Naive thymus-derived CD4-positive, alpha-beta T cell (primary cell): ENCODE data around the gene TMBIM4. TPM values are rescaled to one million over a fixed set of nuclear protein-coding genes. Genes with fewer than 3 reads are reported as not detected.

Experiments used
- ATAC-seq: fragments of 150-1000 bp; cut with Tn5 transposase; 2 replicates; pipeline ENCODE4 v1.10.0; 2021; ENCODE audit warnings: mild to moderate bottlenecking, moderate library complexity
- CTCF ChIA-PET: fragments of 350-600 bp; sonication (Branson Sonifier 250); formaldehyde crosslinking; loops from one replicate; lab custom pipeline; 2021; ENCODE audit warnings: antibody characterized with exemption; lab: Charles Lee
- POLR2A ChIA-PET: fragments of 350-600 bp; sonication (Branson Sonifier 250); formaldehyde crosslinking; loops from one replicate; lab custom pipeline; 2021; ENCODE audit warnings: antibody characterized with exemption, inconsistent platforms; lab: Charles Lee
- DNase-seq, 9 donors: peaks; one replicate each; pipeline versions ENCODE4 v3.0.0 to v3.0.0-alpha.2; 2020 to 2022; ENCODE audit warnings: mixed read lengths in 1 of 9
- H3K27ac ChIP-seq: one replicate; pipeline ENCODE4 v1.7.0; 2013; ENCODE audit warnings: mild to moderate bottlenecking, low read depth, low read length, moderate library complexity
- H3K27me3 ChIP-seq, 2 donors: one replicate each; pipeline ENCODE4 v1.7.0; 2013; ENCODE audit warnings: low read length in 2 of 2, mild to moderate bottlenecking in 2 of 2, moderate library complexity in 2 of 2; ENCODE audit not compliant: control insufficient read depth in 2 of 2, insufficient read depth in 2 of 2
- H3K36me3 ChIP-seq, 3 experiments: 1 replicate in 2 of 3; 2 replicates in 1 of 3; pipeline ENCODE4 v1.7.0; 2013; ENCODE audit warnings: low read length in 3 of 3, mild to moderate bottlenecking in 3 of 3, moderate library complexity in 1 of 3; ENCODE audit not compliant: insufficient read depth in 3 of 3, control insufficient read depth in 2 of 3
- H3K4me1 ChIP-seq, 2 donors: one replicate each; pipeline ENCODE4 v1.7.0; 2013; ENCODE audit warnings: low read length in 2 of 2, mild to moderate bottlenecking in 2 of 2, moderate library complexity in 1 of 2; ENCODE audit not compliant: control insufficient read depth in 2 of 2, insufficient read depth in 2 of 2
- H3K4me3 ChIP-seq: 2 replicates; pipeline ENCODE4 v1.7.0; 2013; ENCODE audit warnings: mild to moderate bottlenecking, low read length
- H3K9me3 ChIP-seq, 3 experiments: 1 replicate in 2 of 3; 2 replicates in 1 of 3; pipeline ENCODE4 v1.7.0; 2013; ENCODE audit warnings: low read length in 3 of 3; ENCODE audit not compliant: control insufficient read depth in 2 of 3
- H3K27ac Mint-ChIP-seq, 9 donors: one replicate each; pipeline ENCODE4 v1.8.0; 2020 to 2022; ENCODE audit warnings: mixed read lengths in 9 of 9, mild to moderate bottlenecking in 8 of 9, moderate library complexity in 5 of 9, inconsistent platforms in 2 of 9
- H3K27me3 Mint-ChIP-seq, 5 donors: one replicate each; pipeline ENCODE4 v1.8.0; 2021 to 2022; ENCODE audit warnings: mixed read lengths in 5 of 5, mild to moderate bottlenecking in 1 of 5
- H3K36me3 Mint-ChIP-seq, 5 donors: one replicate each; pipeline ENCODE4 v1.8.0; 2020 to 2022; ENCODE audit warnings: mixed read lengths in 5 of 5, mild to moderate bottlenecking in 3 of 5, inconsistent platforms in 1 of 5
- H3K4me1 Mint-ChIP-seq, 7 donors: one replicate each; pipeline ENCODE4 v1.8.0; 2020 to 2022; ENCODE audit warnings: mixed read lengths in 7 of 7, mild to moderate bottlenecking in 3 of 7, inconsistent platforms in 1 of 7
- H3K4me3 Mint-ChIP-seq, 10 donors: one replicate each; pipeline ENCODE4 v1.8.0; 2020 to 2022; ENCODE audit warnings: mild to moderate bottlenecking in 10 of 10, mixed read lengths in 10 of 10, moderate library complexity in 6 of 10, inconsistent platforms in 2 of 10
- H3K9me3 Mint-ChIP-seq, 11 donors: one replicate each; pipeline ENCODE4 v1.8.0; 2020 to 2022; ENCODE audit warnings: mixed read lengths in 11 of 11, mild to moderate bottlenecking in 4 of 11, inconsistent platforms in 1 of 11, moderate library complexity in 1 of 11
- intact Hi-C, 2 donors: fragments of 100-400 bp; cut with micrococcal nuclease; formaldehyde crosslinking; loops; one replicate each; pipeline ENCODE4 v1.15.1; 2023
- polyA plus RNA-seq, 2 donors: library from polyadenylated mRNA; unstranded; fragments of 300-500 nt; fragmentation: Illumina TruSeq; gene quantifications; one replicate each; pipeline ENCODE4 v1.2.3, GENCODE V29; 2021
- total RNA-seq, 6 experiments: library from RNA in 5 of 6; stranded (reverse) in 5 of 6; gene quantifications; 1 replicate in 5 of 6; 2 replicates in 1 of 6; pipeline ENCODE4 v1.2.3 and lab custom pipeline; 2021 to 2026

The TMBIM4 gene
- total and polyA plus RNA-seq, 7 experiments from 2014 or later, result 38.6 to 374 (median 85.6) TPM

DNA sequence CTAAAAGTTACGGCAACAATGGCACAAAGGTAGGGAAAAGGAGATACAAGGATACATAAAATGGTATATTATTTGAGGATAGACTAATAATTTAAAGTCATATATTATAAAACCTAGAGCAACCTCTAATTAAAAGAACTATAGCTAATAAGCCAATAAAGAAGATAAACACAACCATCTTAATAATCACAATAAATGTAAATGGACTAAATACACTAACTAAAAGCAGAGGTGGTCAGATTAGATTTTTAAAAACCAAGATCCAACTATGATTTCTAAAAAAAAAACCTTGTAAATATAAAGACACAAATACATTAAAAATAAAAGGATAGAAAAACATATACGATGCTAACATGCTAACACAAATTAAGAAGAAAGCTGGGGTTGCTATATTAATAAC is 28.5 kb downstream of the TMBIM4 start:
- Histone ChIP-seq H3K4me1 (peaks cover 0 to 3% of the 10 kb centered on the region in 2 donors), H3K27me3 (no peaks in the 10 kb centered on the region), H3K9me3 (peaks cover 0 to 21% (median 6%) of the 10 kb centered on the region in 3 experiments), H3K4me3 (no peak overlapping the region), H3K36me3 (peaks cover 16 to 69% (median 17%) of the 10 kb centered on the region in 3 experiments), H3K27ac (no peak overlapping the region)
- H3K9me3 Mint-ChIP-seq, result peaks cover 0 to 36% (median 9%) of the 10 kb centered on the region in 11 donors
- peaks cover 18 to 70% (median 62%) of the 10 kb centered on the region in 5 donors for H3K36me3 Mint-ChIP-seq
- DNase-seq (no peak), ATAC-seq (no peak)
- H3K27ac Mint-ChIP-seq, result no peak overlapping the region
- intact Hi-C loops, result no loop called here
- CTCF ChIA-PET, result no interaction called here
- H3K27me3 Mint-ChIP-seq, result no peaks in the 10 kb centered on the region
- H3K4me1 Mint-ChIP-seq, result peaks cover 4 to 34% (median 21%) of the 10 kb centered on the region in 7 donors
- no peak overlapping the region for H3K4me3 Mint-ChIP-seq
- POLR2A ChIA-PET, result interaction anchor here (1.8 to 2.7 kb wide), 2 partner anchors 11 to 28 kb away, joined by 5 to 15 read pairs; partner anchors contain the start of genes LLPH and TMBIM4

DNA sequence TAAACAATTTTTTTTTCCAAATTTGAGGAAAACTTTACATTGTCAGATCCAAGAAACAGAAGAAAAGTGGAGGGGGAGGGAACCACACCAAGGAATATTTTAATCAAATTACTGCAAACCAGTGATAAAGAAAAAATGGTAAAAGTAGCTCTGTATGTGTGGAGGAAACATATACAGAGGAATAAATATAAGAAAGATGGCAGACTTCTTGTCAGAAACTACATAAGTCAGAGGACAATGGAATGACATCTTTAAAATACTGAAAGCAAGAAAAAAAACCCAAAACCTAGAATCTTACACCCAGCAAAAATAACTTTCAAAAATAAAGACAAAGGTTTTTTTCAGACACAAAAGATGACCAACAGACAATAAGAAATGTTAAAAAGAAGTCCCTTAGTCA is 29.1 kb downstream of the TMBIM4 start:
- intact Hi-C loops, result no loop called here
- H3K4me3 ChIP-seq, result no peak overlapping the region
- H3K9me3 ChIP-seq, result peaks cover 0 to 21% (median 6%) of the 10 kb centered on the region in 3 experiments
- ChIA-PET CTCF (no interaction called here), POLR2A (interaction anchor here (1.8 to 2.7 kb wide), 2 partner anchors 10 to 29 kb away, joined by 5 to 15 read pairs; partner anchors contain the start of genes LLPH and TMBIM4)
- H3K27ac ChIP-seq, result no peak overlapping the region
- peaks cover 0 to 36% (median 9%) of the 10 kb centered on the region in 11 donors for H3K9me3 Mint-ChIP-seq
- ATAC-seq, result no peak
- peaks cover 4 to 28% (median 16%) of the 10 kb centered on the region in 7 donors for H3K4me1 Mint-ChIP-seq
- peaks cover 0 to 3% of the 10 kb centered on the region in 2 donors for H3K4me1 ChIP-seq
- peaks cover 10 to 71% (median 17%) of the 10 kb centered on the region in 3 experiments for H3K36me3 ChIP-seq
- H3K27me3 Mint-ChIP-seq, result no peaks in the 10 kb centered on the region
- DNase-seq, result peak in 2 of 9 donors; percentile 15 to 17
- H3K27ac Mint-ChIP-seq, result peak overlapping the region in 4 of 9 donors; percentile 40 to 73 (median 54)
- H3K4me3 Mint-ChIP-seq, result no peak overlapping the region
- no peaks in the 10 kb centered on the region for H3K27me3 ChIP-seq
- peaks cover 18 to 69% (median 64%) of the 10 kb centered on the region in 5 donors for H3K36me3 Mint-ChIP-seq

DNA sequence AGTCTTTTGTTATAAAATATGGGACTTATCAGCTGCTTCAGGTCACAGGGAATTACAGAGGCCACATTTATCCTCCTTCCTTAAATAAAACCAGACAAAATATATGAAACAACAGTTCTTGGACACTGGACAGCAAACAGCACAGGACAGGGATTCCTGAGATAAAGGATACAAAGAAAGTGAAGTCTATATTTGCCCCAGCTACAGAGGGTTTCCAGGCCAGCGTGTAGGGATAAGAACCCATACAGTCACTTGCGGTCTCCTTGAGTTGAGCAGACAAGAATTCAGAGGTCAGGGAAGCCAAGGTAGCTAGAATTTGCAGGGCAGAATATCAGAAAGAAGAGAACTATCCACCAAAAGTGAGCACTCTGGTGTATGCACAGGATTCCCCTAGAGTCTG is 30.5 kb downstream of the TMBIM4 start:
- peaks cover 18 to 61% (median 55%) of the 10 kb centered on the region in 5 donors for H3K36me3 Mint-ChIP-seq
- H3K4me3 Mint-ChIP-seq, result no peak overlapping the region
- CTCF ChIA-PET, result no interaction called here
- Histone ChIP-seq H3K4me1 (no peaks in the 10 kb centered on the region), H3K9me3 (peaks cover 0 to 21% (median 6%) of the 10 kb centered on the region in 3 experiments), H3K36me3 (peaks cover 6 to 58% (median 17%) of the 10 kb centered on the region in 3 experiments), H3K27me3 (no peaks in the 10 kb centered on the region), H3K27ac (no peak overlapping the region), H3K4me3 (no peak overlapping the region)
- POLR2A ChIA-PET, result interaction anchor here (2.7 kb wide), 1 partner anchor 9 kb away, joined by 15 read pairs; the partner anchor contains the start of gene LLPH
- intact Hi-C loops, result loop anchor here (10.0 kb wide), 3 partner anchors 975 to 1915 kb away; partner anchors contain the start of genes KICS2 (in 1 of the 2), LEMD3 (in 1 of the 2) and XPOT (in 1 of the 2)
- H3K4me1 Mint-ChIP-seq, result peaks cover 0 to 15% (median 4%) of the 10 kb centered on the region in 7 donors
- H3K27me3 Mint-ChIP-seq, result no peaks in the 10 kb centered on the region
- peaks cover 0 to 36% (median 9%) of the 10 kb centered on the region in 11 donors for H3K9me3 Mint-ChIP-seq
- DNase-seq (no peak), ATAC-seq (no peak)
- H3K27ac Mint-ChIP-seq, result peak overlapping the region in 3 of 9 donors; percentile 1 to 46 (median 1)

DNA sequence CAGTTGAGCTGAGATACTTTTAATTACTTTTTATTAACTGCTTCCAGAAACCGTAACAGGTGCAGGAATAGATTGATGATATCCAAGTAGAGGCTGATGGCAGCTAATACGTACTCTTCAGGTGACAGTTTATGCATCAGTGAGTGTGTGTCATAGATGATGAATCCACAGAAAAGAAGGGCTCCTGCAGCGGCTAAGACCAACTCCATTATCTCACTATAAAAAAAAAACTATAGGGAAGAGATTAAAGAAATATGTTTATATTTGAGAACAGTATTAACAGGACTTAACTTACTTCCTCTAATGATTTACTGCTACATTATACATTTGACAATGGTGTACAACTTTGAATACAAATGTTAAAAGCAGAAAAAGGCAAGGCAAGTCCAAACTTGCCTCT is 31.9 kb downstream of the TMBIM4 start:
- ChIA-PET POLR2A (interaction anchor here (0.6 kb wide), 1 partner anchor 31 kb away, joined by 3 read pairs; no protein-coding TSS in a partner anchor), CTCF (no interaction called here)
- intact Hi-C loops, result loop anchor here (10.0 kb wide), 3 partner anchors 973 to 1913 kb away; partner anchors contain the start of genes KICS2 (in 1 of the 2), LEMD3 (in 1 of the 2) and XPOT (in 1 of the 2)
- peaks cover 0 to 21% (median 6%) of the 10 kb centered on the region in 3 experiments for H3K9me3 ChIP-seq
- peaks cover 0 to 13% (median 2%) of the 10 kb centered on the region in 7 donors for H3K4me1 Mint-ChIP-seq
- H3K36me3 ChIP-seq, result peaks cover 6 to 44% (median 17%) of the 10 kb centered on the region in 3 experiments
- DNase-seq (no peak), ATAC-seq (no peak)
- H3K4me1 ChIP-seq, result no peaks in the 10 kb centered on the region
- H3K27me3 ChIP-seq, result no peaks in the 10 kb centered on the region
- peaks cover 13 to 54% (median 44%) of the 10 kb centered on the region in 5 donors for H3K36me3 Mint-ChIP-seq
- no peak overlapping the region for H3K27ac ChIP-seq
- no peak overlapping the region for H3K27ac Mint-ChIP-seq
- no peaks in the 10 kb centered on the region for H3K27me3 Mint-ChIP-seq
- H3K4me3 Mint-ChIP-seq, result no peak overlapping the region
- peaks cover 0 to 36% (median 9%) of the 10 kb centered on the region in 11 donors for H3K9me3 Mint-ChIP-seq
- no peak overlapping the region for H3K4me3 ChIP-seq

DNA sequence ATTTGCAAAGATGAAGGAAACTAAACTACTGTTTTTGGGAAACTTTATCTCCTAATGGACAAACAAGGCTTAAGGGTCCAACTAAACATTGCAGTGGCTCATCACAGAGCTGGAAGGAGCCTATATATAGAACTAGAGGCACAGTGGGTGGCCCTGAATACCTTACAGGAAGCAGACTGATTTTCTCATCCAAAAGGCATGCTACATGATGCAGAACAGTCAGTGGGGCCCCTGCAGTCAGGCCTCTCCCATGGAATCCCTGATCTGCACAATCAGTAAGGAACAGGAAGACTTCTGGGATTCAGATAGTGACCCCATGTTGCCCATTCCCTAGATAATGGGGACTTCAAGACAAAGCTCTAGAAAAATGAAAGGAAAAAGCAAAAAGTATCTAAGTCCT is 37.4 kb downstream of the TMBIM4 start:
- no peak for DNase-seq
- Histone ChIP-seq H3K27me3 (no peaks in the 10 kb centered on the region), H3K36me3 (peaks cover 0 to 20% (median 0%) of the 10 kb centered on the region in 3 experiments), H3K4me3 (no peak overlapping the region), H3K4me1 (peaks cover 19 to 23% of the 10 kb centered on the region in 2 donors), H3K9me3 (no peaks in the 10 kb centered on the region), H3K27ac (no peak overlapping the region)
- ATAC-seq, result no peak
- CTCF ChIA-PET, result interaction anchor here (0.8 kb wide), 1 partner anchor 577 kb away, joined by 3 read pairs; no protein-coding TSS in a partner anchor
- Mint-ChIP-seq H3K27me3 (no peaks in the 10 kb centered on the region), H3K4me3 (peak overlapping the region in 8 of 10 donors; percentile 8 to 97 (median 36)), H3K9me3 (peaks cover 0 to 3% (median 0%) of the 10 kb centered on the region in 11 donors), H3K36me3 (peaks cover 5 to 25% (median 20%) of the 10 kb centered on the region in 5 donors), H3K27ac (peak overlapping the region in 7 of 9 donors; percentile 2 to 98 (median 18)), H3K4me1 (peaks cover 26 to 59% (median 47%) of the 10 kb centered on the region in 7 donors)
- intact Hi-C loops, result loop anchor here (5.0 to 10.0 kb wide), 4 partner anchors 275 to 1908 kb away; partner anchors contain the start of genes KICS2 (in 1 of the 2), LEMD3 (in 1 of the 2) and XPOT (in 1 of the 2)
- POLR2A ChIA-PET, result interaction anchor here (0.7 to 2.5 kb wide), 2 partner anchors 36 to 37 kb away, joined by 4 to 56 read pairs; partner anchors contain the start of gene TMBIM4

DNA sequence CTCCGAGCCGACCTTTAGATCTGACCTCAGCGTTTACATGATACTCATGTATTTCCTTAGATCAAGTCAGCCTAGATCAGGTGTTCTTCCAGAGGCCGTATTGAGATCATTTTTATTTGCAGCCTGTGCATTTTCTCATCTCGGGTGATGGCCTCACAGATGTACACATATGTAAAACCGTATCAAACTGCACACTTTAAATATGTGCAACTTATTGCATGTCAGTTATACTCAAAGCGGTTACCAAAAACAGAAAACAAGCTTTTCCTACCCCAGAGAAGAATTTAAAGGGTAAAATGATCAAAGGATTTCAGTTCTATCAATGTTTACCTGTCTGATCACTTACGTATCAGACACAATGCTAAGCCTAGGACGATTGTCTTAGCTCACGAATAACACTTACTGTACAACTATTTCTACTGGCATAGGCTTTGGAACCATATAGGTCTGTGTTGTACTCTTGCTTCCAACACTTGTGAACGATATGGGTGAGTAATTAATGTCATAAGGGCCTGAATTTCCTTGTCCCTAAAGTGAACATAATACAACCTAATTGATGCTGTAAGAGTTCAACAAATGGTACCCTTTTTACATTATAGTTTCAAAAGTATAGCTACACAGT is 38.6 kb downstream of the TMBIM4 start:
- peaks cover 19 to 23% of the 10 kb centered on the region in 2 donors for H3K4me1 ChIP-seq
- peak overlapping the region; percentile 87 for H3K27ac ChIP-seq
- DNase-seq (no peak), ATAC-seq (peak; percentile 62)
- Mint-ChIP-seq H3K9me3 (peaks cover 0 to 2% (median 0%) of the 10 kb centered on the region in 11 donors), H3K4me3 (peak overlapping the region; percentile 92 to 98 (median 97)), H3K27ac (peak overlapping the region; percentile 95 to 99 (median 97)), H3K36me3 (peaks cover 12 to 32% (median 27%) of the 10 kb centered on the region in 5 donors), H3K4me1 (peaks cover 33 to 71% (median 58%) of the 10 kb centered on the region in 7 donors), H3K27me3 (no peaks in the 10 kb centered on the region)
- H3K27me3 ChIP-seq, result no peaks in the 10 kb centered on the region
- peaks cover 0 to 26% (median 0%) of the 10 kb centered on the region in 3 experiments for H3K36me3 ChIP-seq
- no peaks in the 10 kb centered on the region for H3K9me3 ChIP-seq
- CTCF ChIA-PET, result interaction anchor here (0.8 to 2.0 kb wide), 3 partner anchors 13 to 565 kb away, joined by 3 to 11 read pairs (median 5); no protein-coding TSS in a partner anchor
- POLR2A ChIA-PET, result interaction anchor here (0.6 to 2.5 kb wide), 23 partner anchors 9 to 1909 kb away, joined by 3 to 56 read pairs (median 4); partner anchors contain the start of genes HELB, KICS2 and TMBIM4
- intact Hi-C loops, result loop anchor here (1.0 to 10.0 kb wide), 8 partner anchors 157 to 1906 kb away; partner anchors contain the start of genes LEMD3 (in 2 of the 2), XPOT (in 2 of the 2), CAND1 (in 1 of the 2) and KICS2 (in 1 of the 2)
- H3K4me3 ChIP-seq, result peak overlapping the region; percentile 99
